Heart left ventricle (tissue), 13 donors: ENCODE results near the gene STKLD1.

ENCODE experiments used
- POLR2A ChIP-seq, 2 donors: fragments of 450-650 bp; IDR thresholded peaks; one replicate each; pipeline ENCODE4 v1.6.1; 2017; ENCODE audit warnings: antibody characterized with exemption in 2 of 2, mild to moderate bottlenecking in 2 of 2, moderate library complexity in 2 of 2
- TF ChIP-seq, protein P1 (sequence below), 12 donors: fragments of 200-600 bp; sonication (generic) in 4 of 12; IDR thresholded peaks; one replicate each; pipeline versions ENCODE4 v1.5.0 to v1.8.0; 2018 to 2022; ENCODE audit warnings: antibody characterized with exemption in 12 of 12, mild to moderate bottlenecking in 5 of 12
- donor health status: ischemic (EF 13 %, LVEDD 7.1; RV severe dilation, severe dysfunction).
- donor health status: DM: no; HTN: yes; CAD: no.
- donor health status: DM: no; HTN: no; CAD: no.
- donor health status: ischemic (EF 25% LVEDD 6.9; RV normal size, moderate dysfunction).
- donor health status: ischemic (EF 25% LVEDD 5.7; RV mildly dilated, moderate dysfunction).
- donor health status: ischemic (EF 35%, LVEDD 5.7; RV mildly dilated, moderate dysfunction).
- donor health status: nonischemic (EF 11% LVEDD 7.7; RV severe dilation, severe dysfunction).
- donor health status: DM: yes; HTN: yes; CAD: no.
- donor health status: PGD.
- donor health status: ischemic (EF 29% LVEDD 5.4; RV normal size, mild dysfunction).
- donor health status: nonischemic (EF 23%, LVEDD 6.1; RV moderate dilation, normal function).

DNA sequence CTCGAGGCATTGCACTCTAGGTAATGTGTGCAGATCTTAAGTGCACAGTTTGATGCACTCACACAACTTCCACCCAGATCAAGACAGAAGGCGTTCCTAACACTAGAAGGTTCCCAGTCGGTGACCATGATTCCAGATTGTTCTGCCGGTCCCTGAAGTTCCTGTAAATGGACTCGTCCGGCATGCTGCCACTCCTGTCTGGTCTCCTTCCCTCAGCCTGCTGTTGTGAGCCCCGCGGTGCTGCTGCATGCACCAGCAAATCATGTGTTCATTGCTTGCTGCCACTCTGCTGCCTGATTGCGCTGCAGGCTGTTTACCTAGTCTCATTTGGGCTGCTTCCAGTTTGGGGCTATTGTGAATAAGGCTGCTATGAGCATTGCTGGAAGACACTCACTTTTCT, 11.5 kb downstream of the STKLD1 start:
- TF ChIP-seq, protein P1, sequence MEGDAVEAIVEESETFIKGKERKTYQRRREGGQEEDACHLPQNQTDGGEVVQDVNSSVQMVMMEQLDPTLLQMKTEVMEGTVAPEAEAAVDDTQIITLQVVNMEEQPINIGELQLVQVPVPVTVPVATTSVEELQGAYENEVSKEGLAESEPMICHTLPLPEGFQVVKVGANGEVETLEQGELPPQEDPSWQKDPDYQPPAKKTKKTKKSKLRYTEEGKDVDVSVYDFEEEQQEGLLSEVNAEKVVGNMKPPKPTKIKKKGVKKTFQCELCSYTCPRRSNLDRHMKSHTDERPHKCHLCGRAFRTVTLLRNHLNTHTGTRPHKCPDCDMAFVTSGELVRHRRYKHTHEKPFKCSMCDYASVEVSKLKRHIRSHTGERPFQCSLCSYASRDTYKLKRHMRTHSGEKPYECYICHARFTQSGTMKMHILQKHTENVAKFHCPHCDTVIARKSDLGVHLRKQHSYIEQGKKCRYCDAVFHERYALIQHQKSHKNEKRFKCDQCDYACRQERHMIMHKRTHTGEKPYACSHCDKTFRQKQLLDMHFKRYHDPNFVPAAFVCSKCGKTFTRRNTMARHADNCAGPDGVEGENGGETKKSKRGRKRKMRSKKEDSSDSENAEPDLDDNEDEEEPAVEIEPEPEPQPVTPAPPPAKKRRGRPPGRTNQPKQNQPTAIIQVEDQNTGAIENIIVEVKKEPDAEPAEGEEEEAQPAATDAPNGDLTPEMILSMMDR (IDR thresholded peaks at IDR 0.05): no peak
- no peak for TF ChIP-seq POLR2A (IDR thresholded peaks at IDR 0.05)
